PC-3 (cell line): ENCODE results near the gene CLCN4.

Source experiments
- CTCF ChIP-seq: fragments of 300-600 bp; sonication (generic); conservative IDR thresholded peaks from 2 replicates; pipeline ENCODE4 v1.5.1; 2017; ENCODE audit warnings: antibody characterized with exemption, low read depth, mild to moderate bottlenecking, low read length
- EZH2 ChIP-seq: fragments of 300-600 bp; sonication (generic); IDR thresholded peaks from one replicate; pipeline ENCODE4 v1.6.1; 2017; ENCODE audit warnings: antibody characterized with exemption, mild to moderate bottlenecking, low read length; ENCODE audit not compliant: unreplicated experiment
- EZH2phosphoT487 ChIP-seq: fragments of 300-600 bp; sonication (generic); IDR thresholded peaks from 2 replicates; pipeline ENCODE4 v1.6.1; 2018; ENCODE audit warnings: mild to moderate bottlenecking, antibody characterized with exemption, low read length, borderline replicate concordance

- no peak for TF ChIP-seq CTCF
- no peak for TF ChIP-seq EZH2phosphoT487
- no peak for TF ChIP-seq EZH2
Observed at GRCh38 chrX:10142041-10142599, 14.7 kb upstream of the CLCN4 start.
